Body of pancreas (tissue), 4 donors: ENCODE measurements around the gene C11orf98. TPM values are rescaled to one million over a fixed set of nuclear protein-coding genes. Genes with fewer than 3 reads are reported as not detected.
"Not testable (repeated sequence)": the region's sequence is repeated elsewhere in the genome, so short reads cannot be mapped to it uniquely, and the experiment has no call there.

Experiments used
- ATAC-seq: fragments of 150-250 bp; one replicate; pipeline ENCODE4 v1.9.1; 2016
- DNase-seq, 4 donors: peaks; one replicate each; pipeline ENCODE4 v3.0.0-alpha.2; 2019
- H3K27ac ChIP-seq, 4 donors: fragments of 200-600 bp; sonication (generic); 1 replicate in 3 of 4; 2 replicates in 1 of 4; pipeline versions ENCODE4 v1.5.1 to v1.6.1; 2016 to 2019; ENCODE audit warnings: mild to moderate bottlenecking in 1 of 4, mixed read lengths in 1 of 4, moderate library complexity in 1 of 4
- H3K27me3 ChIP-seq, 2 donors: fragments of 200-600 bp; sonication (generic); one replicate each; pipeline ENCODE4 v1.6.0; 2016; ENCODE audit warnings: mild to moderate bottlenecking in 1 of 2
- H3K36me3 ChIP-seq, 2 donors: fragments of 200-600 bp; sonication (generic); replicated peaks in 1 of 2; 2 replicates each; pipeline ENCODE4 v1.5.1; 2016; ENCODE audit warnings: low read depth in 2 of 2; ENCODE audit not compliant: insufficient read depth in 1 of 2
- H3K4me1 ChIP-seq: fragments of 200-600 bp; sonication (generic); one replicate; pipeline ENCODE4 v1.6.0; 2016
- H3K4me3 ChIP-seq, 2 donors: fragments of 200-600 bp; sonication (generic); 1 replicate in 1 of 2; 2 replicates in 1 of 2; pipeline ENCODE4 v1.5.1; 2016 to 2019
- H3K9me3 ChIP-seq, 3 donors: fragments of 200-600 bp; sonication (generic); 1 replicate in 2 of 3; 2 replicates in 1 of 3; pipeline ENCODE4 v1.5.1; 2016
- POLR2A ChIP-seq, 3 donors: fragments of 450-650 bp; IDR thresholded peaks; one replicate each; pipeline ENCODE4 v1.6.1; 2016; ENCODE audit warnings: antibody characterized with exemption in 3 of 3, mild to moderate bottlenecking in 2 of 3
- WGBS, 2 donors: methylation state at CpG; one replicate each; pipeline ENCODE4 v1.1.5; 2017; 5-methylcytosine and 5-hydroxymethylcytosine counted together
- intact Hi-C: fragments of 100-400 bp; cut with DNase I; formaldehyde crosslinking; loops from one replicate; pipeline ENCODE4 v1.15.1; 2023
- total RNA-seq, 2 donors: library from RNA; depleted of rRNA; stranded (reverse); fragments of >200 nt; gene quantifications; one replicate each; pipeline ENCODE4 v1.1.0, GENCODE V29; 2016
- TF ChIP-seq, protein P1 (sequence below), 7 experiments: fragments of 450-650 bp in 4 of 7; fragments of 200-600 bp in 3 of 7; sonication (generic) in 3 of 7; IDR thresholded peaks; one replicate each; pipeline ENCODE4 v1.5.1; 2016 to 2019; ENCODE audit warnings: antibody characterized with exemption in 7 of 7

Gene C11orf98
- total RNA-seq, 2 donors from 2014 or later = 18.2 to 24.4 TPM

DNA sequence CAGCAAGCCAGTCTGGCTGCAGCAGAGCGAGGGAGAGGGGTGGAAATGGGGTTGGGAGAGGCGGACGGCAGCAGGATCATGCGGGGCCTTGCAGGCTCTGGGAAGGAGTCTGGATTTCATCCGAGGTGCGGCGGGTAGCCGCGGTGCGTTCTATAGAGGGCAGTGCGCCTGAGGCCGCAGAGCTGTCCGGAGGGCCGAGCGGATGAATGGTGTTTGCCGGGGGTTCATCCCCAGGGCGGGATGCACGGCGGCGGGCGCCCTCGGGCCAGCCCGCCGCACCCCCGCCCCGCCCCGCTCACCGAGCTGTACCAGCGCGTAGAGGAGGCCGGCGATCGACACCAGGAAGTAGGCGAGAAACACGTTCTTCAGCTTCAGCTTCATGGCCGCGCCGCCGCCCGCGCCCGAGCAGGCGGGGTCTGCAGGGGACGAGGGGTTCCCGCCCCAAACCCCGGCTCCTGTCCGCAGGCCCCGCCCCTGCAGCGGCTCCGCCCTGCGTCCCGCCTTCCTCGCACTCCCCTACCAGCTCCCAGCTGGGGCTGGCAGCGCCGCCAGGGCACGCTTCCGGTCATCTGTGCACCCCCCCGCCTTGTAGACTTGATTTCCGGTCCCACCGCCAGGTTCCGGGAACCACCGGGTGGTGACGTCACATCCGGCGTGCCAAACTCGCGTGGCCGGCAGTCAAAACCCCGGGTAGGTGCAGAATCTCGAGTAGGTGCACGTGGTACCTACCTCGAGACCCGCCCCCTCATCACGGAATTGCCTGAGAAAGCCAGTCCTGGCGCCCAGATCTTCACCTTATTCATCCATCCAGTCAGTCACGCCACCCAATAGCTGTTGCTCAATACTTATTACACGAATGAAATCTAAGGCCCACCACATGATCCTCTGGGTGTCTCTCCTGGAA is 43.2 kb downstream of the C11orf98 start, which contains the start of gene B3GAT3:
TSS of gene B3GAT3 (minus strand) at position 420 of the 904 bp plus-strand sequence. CDS start at position 381, 39 bp downstream.
- intact Hi-C loops = no loop called here
- Histone ChIP-seq H3K27me3 (no peaks in the 10 kb centered on the region), H3K4me3 (peak within 1 kb of the TSS; percentile 54 to 64), H3K9me3 (no peaks in the 10 kb centered on the region), H3K36me3 (peaks cover 15 to 23% of the 10 kb centered on the region in 2 donors), H3K27ac (peak within 1 kb of the TSS; percentile 40 to 86 (median 80)), H3K4me1 (peaks cover 19% of the 10 kb centered on the region)
- DNase-seq (peak; percentile 99), ATAC-seq (peak; percentile 99)
- TF ChIP-seq POLR2A (IDR thresholded peaks at IDR 0.05) = peak; percentile 58 to 82 (median 72)
- TF ChIP-seq, protein P1, sequence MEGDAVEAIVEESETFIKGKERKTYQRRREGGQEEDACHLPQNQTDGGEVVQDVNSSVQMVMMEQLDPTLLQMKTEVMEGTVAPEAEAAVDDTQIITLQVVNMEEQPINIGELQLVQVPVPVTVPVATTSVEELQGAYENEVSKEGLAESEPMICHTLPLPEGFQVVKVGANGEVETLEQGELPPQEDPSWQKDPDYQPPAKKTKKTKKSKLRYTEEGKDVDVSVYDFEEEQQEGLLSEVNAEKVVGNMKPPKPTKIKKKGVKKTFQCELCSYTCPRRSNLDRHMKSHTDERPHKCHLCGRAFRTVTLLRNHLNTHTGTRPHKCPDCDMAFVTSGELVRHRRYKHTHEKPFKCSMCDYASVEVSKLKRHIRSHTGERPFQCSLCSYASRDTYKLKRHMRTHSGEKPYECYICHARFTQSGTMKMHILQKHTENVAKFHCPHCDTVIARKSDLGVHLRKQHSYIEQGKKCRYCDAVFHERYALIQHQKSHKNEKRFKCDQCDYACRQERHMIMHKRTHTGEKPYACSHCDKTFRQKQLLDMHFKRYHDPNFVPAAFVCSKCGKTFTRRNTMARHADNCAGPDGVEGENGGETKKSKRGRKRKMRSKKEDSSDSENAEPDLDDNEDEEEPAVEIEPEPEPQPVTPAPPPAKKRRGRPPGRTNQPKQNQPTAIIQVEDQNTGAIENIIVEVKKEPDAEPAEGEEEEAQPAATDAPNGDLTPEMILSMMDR (IDR thresholded peaks at IDR 0.05) = peak in 4 of 7 experiments; percentile 37 to 54 (median 52)
- 0 to 1% methylated on average over 6 to 69 of the region's 77 CpGs for WGBS, 2 donors

DNA sequence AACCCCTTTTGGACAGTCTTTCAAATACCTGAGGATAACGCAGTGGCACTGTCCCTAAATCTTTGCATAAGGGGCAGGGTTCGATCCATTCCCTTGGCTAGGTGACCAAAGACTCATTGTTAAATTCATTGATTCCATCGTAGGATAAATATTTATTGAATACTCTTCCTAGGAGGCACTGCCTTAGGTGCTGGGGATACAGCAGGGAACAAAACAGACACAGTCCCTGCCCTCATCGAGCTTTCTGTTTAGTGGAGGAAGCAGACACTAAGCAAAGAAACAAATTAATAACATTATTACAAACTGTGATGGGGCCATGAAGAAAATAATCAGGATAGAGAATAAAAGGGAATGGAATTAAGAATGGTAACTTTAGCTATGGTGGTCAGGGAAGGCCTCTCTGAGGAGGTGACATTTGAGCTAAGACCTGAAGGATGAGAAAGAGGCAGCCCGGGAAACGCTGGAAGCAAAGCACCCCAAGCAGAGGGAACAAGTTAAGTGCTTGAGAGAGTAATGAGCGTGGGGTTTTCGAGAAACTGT is 43.9 kb downstream of the C11orf98 start:
- H3K27me3 ChIP-seq = no peaks in the 10 kb centered on the region
- peak overlapping the region; percentile 40 to 86 (median 80) for H3K27ac ChIP-seq
- 16 to 25% methylated on average over 8 of the region's 8 CpGs for WGBS, 2 donors
- intact Hi-C loops = no loop called here
- no peaks in the 10 kb centered on the region for H3K9me3 ChIP-seq
- no peak for TF ChIP-seq POLR2A (IDR thresholded peaks at IDR 0.05)
- TF ChIP-seq, protein P1 (IDR thresholded peaks at IDR 0.05) = no peak
- H3K4me1 ChIP-seq = peaks cover 19% of the 10 kb centered on the region
- DNase-seq (no peak), ATAC-seq (no peak)
- peaks cover 9 to 15% of the 10 kb centered on the region in 2 donors for H3K36me3 ChIP-seq
- H3K4me3 ChIP-seq = peak overlapping the region; percentile 54 to 64

DNA sequence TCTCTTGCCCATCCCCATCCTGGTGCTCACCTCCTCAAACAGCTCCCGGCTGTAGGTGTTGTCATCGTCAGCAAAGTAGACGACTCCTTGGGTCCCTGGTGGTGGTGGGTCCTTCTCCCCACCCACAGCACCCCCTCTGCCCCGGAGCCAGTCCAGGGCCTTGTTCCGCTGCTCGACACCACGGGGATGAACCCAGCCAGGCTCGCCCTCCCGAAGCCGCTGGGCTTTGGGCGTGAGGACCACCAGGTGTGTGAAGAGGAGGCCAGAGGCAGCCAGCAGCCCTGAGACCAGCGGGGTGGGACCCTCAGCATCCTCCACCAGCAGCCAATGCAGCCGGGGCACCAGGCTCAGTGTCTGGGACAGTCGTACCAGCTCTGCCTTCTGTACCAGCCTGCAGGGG is 48.1 kb downstream of the C11orf98 start:
- DNase-seq, H3K27ac ChIP-seq, intact Hi-C loops, ATAC-seq, H3K9me3 ChIP-seq, H3K36me3 ChIP-seq, H3K4me3 ChIP-seq, H3K27me3 ChIP-seq: not testable (repeated sequence)
- peaks cover 24% of the 10 kb centered on the region for H3K4me1 ChIP-seq
- 95% methylated on average over 14 of the region's 14 CpGs; no CpG with 5 or more reads in 1 of the 2 donors for WGBS, 2 donors

DNA sequence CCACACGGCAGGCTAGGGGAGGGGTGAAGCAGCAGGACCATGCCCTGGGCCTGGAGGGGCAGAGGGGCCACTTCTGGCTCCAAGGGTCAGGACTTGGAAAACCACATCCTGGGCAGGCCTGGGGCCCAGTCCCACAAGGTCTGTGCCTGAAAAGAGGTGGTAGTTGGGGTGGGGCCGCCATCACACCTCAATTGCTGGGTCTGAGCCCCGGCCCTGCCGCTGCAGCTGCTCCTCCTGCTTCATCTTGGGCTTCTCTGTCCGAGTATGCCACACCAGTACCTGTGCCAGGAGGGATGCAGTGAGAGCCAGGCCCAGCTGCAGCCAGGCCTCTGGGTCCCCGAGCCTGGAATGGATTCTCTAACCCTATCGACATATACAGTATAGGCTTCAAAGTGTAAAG is 49.5 kb downstream of the C11orf98 start:
- 73 to 89% methylated on average over 3 to 7 of the region's 7 CpGs for WGBS, 2 donors
- no peak for ATAC-seq
- intact Hi-C loops = no loop called here
- no peak overlapping the region for H3K4me3 ChIP-seq
- peaks cover 0 to 3% of the 10 kb centered on the region in 2 donors for H3K36me3 ChIP-seq
- TF ChIP-seq POLR2A (IDR thresholded peaks at IDR 0.05) = no peak
- TF ChIP-seq, protein P1 (IDR thresholded peaks at IDR 0.05) = no peak
- no peaks in the 10 kb centered on the region for H3K9me3 ChIP-seq
- H3K27me3 ChIP-seq = no peaks in the 10 kb centered on the region
- no peak overlapping the region for H3K27ac ChIP-seq
- no peak for DNase-seq
- peaks cover 26% of the 10 kb centered on the region for H3K4me1 ChIP-seq

DNA sequence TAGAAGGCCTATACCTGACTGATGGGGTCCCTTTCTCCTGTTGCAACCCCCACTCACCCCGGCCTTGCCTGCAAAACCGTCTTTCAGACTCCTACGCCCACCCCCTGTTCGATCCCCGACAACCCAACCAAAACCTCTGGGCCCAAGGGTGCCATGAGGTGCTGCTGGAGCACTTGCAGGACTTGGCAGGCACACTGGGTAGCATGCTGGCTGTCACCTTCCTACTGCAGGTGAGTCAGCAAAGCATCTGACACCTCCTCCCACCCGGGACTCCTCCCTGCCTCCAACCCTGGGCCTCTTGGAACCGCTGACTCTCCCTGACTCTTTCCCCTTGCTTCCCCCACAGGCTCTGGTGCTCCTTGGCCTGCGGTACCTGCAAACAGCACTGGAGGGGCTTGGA is 50.7 kb downstream of the C11orf98 start:
- WGBS, 2 donors = 72% methylated on average over 7 to 8 of the region's 8 CpGs
- ATAC-seq = no peak
- TF ChIP-seq, protein P1 (IDR thresholded peaks at IDR 0.05) = no peak
- TF ChIP-seq POLR2A (IDR thresholded peaks at IDR 0.05) = no peak
- peak in 2 of 4 donors; percentile 22 to 65 for DNase-seq
- intact Hi-C loops = no loop called here
- H3K4me1 ChIP-seq = peaks cover 22% of the 10 kb centered on the region
- no peak overlapping the region for H3K4me3 ChIP-seq
- H3K27me3 ChIP-seq = no peaks in the 10 kb centered on the region
- no peaks in the 10 kb centered on the region for H3K9me3 ChIP-seq
- H3K27ac ChIP-seq = peak overlapping the region in 2 of 4 donors; percentile 11 to 94
- peaks cover 0 to 3% of the 10 kb centered on the region in 2 donors for H3K36me3 ChIP-seq
